WTC11 (cell line): Measurements from ENCODE around the gene OR5D16.
"Not testable (repeated sequence)": the region's sequence is repeated elsewhere in the genome, so short reads cannot be mapped to it uniquely, and the experiment has no call there.

Experiments
- CTCF ChIP-seq: fragments of 200-600 bp; IDR thresholded peaks from 2 replicates; pipeline ENCODE4 v1.8.0; 2022; ENCODE audit warnings: antibody characterized with exemption
- ETV6 ChIP-seq: sonication (generic); formaldehyde crosslinking; IDR thresholded peaks from 2 replicates; pipeline ENCODE4 v1.8.1; 2022; ENCODE audit warnings: mild to moderate bottlenecking, missing genetic modification reagents
- IRF2 ChIP-seq: sonication (generic); formaldehyde crosslinking; IDR thresholded peaks from 2 replicates; pipeline ENCODE4 v1.8.0; 2022; ENCODE audit warnings: low read depth, missing genetic modification reagents, borderline replicate concordance
- TF ChIP-seq, protein P1 (sequence below): sonication (generic); formaldehyde crosslinking; IDR thresholded peaks from 2 replicates; pipeline ENCODE4 v1.8.0; 2022; ENCODE audit warnings: mild to moderate bottlenecking, missing genetic modification reagents

DNA sequence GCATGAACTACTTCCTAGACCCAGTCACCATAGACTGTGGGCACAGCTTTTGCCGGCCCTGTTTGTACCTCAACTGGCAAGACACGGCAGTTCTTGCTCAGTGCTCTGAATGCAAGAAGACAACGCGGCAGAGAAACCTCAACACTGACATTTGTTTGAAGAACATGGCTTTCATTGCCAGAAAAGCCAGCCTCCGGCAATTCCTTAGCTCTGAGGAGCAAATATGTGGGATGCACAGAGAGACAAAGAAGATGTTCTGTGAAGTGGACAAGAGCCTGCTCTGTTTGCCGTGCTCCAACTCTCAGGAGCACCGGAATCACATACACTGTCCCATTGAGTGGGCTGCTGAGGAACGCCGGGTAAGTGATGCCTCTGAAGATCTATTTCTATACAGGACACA lies 46.9 kb downstream of the OR5D16 start:
- not testable (repeated sequence) for TF ChIP-seq CTCF; ETV6 (CRISPR knock-in tag); IRF2
- TF ChIP-seq, protein P1, sequence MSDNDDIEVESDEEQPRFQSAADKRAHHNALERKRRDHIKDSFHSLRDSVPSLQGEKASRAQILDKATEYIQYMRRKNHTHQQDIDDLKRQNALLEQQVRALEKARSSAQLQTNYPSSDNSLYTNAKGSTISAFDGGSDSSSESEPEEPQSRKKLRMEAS (CRISPR knock-in tag), result not testable (repeated sequence)
